ENCODE measurements around the gene C8B. TPM values are rescaled to one million over a fixed set of nuclear protein-coding genes. Genes with fewer than 3 reads are reported as not detected.

Gene C8B
- total and polyA plus RNA-seq, 9 of the 15 experiments (the other 6 are each of a cell fraction or from before 2014, with no cell fraction given): not detected

DNA sequence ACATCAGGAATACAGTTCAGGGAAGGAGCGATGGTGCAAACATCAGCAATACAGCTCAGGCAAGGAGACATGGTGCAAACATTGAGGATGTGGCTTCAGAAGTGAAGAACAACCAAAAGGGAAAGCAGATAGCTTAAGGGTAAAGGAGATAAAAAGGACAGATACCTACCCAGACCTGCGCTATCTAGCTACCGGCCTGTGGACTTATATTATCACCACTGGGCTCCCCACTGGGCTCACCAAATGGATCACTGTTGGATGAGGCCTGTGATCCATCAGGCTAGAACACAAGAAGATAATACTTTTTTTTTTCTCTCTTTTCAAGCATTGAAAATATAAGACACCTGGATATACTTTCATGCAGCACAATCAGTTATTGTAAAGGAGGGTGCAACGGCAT lies 44.7 kb upstream of the C8B start (continued):
- TF ChIP-seq, protein P1, sequence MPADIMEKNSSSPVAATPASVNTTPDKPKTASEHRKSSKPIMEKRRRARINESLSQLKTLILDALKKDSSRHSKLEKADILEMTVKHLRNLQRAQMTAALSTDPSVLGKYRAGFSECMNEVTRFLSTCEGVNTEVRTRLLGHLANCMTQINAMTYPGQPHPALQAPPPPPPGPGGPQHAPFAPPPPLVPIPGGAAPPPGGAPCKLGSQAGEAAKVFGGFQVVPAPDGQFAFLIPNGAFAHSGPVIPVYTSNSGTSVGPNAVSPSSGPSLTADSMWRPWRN (IDR thresholded peaks at IDR 0.05; ENCODE audit: low read depth): no peak
- TF ChIP-seq ZNF124 (CRISPR knock-in tag; IDR thresholded peaks at IDR 0.05) (no peak), ZNF280A (IDR thresholded peaks at IDR 0.05; ENCODE audit: low read depth, partially characterized antibody) (no peak), ZNF143 (CRISPR knock-in tag; IDR thresholded peaks at IDR 0.05) (no peak), CREB5 (CRISPR knock-in tag; IDR thresholded peaks at IDR 0.05) (no peak)
- TF ChIP-seq, protein P2, sequence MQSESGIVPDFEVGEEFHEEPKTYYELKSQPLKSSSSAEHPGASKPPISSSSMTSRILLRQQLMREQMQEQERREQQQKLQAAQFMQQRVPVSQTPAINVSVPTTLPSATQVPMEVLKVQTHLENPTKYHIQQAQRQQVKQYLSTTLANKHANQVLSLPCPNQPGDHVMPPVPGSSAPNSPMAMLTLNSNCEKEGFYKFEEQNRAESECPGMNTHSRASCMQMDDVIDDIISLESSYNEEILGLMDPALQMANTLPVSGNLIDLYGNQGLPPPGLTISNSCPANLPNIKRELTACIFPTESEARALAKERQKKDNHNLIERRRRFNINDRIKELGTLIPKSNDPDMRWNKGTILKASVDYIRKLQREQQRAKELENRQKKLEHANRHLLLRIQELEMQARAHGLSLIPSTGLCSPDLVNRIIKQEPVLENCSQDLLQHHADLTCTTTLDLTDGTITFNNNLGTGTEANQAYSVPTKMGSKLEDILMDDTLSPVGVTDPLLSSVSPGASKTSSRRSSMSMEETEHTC (IDR thresholded peaks at IDR 0.05): no peak
